AG08396 (cell line): ENCODE measurements around the gene ADAR.
A peak's percentile ranks its signal among the peaks of the same experiment; 100 is the strongest.

Experiments used
- DNase-seq: peaks from one replicate; pipeline ENCODE4 v3.0.0; 2012; ENCODE audit warnings: low spot score, mixed read lengths

The ADAR gene

GRCh38 chr1:154557248-154557938 is 50.6 kb downstream of the ADAR start:
- no peak for DNase-seq

- DNase-seq: peak; percentile 67
These were observed 51.6 kb downstream of the ADAR start for GRCh38 chr1:154556422-154556821.

- DNase-seq: no peak
These were observed 54.6 kb downstream of the ADAR start for GRCh38 chr1:154553056-154554030.

DNA sequence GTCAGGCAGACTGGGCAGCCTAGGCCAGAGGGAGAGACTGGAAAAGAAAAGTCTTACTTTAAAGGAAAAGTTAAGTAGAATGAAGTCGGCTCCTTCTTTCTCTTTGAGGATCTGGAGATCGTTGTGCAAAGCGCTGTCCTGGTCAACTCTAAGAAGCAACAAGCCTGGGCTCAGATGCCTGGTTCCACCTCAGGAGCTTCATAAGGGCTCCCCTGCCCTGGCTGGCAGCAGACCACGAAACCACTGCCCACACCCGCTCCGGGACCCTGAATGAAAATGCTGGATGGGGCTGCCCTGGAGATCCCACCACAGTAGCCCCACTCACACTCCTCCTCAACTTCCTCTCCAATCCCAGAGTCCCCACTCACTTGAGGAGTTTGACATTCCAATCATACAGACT is 56.0 kb downstream of the ADAR start:
- no peak for DNase-seq

GRCh38 chr1:154551474-154551873 is 56.5 kb downstream of the ADAR start:
- DNase-seq: no peak

- no peak for DNase-seq
These were observed 57.3 kb downstream of the ADAR start for GRCh38 chr1:154550657-154551056.

DNA sequence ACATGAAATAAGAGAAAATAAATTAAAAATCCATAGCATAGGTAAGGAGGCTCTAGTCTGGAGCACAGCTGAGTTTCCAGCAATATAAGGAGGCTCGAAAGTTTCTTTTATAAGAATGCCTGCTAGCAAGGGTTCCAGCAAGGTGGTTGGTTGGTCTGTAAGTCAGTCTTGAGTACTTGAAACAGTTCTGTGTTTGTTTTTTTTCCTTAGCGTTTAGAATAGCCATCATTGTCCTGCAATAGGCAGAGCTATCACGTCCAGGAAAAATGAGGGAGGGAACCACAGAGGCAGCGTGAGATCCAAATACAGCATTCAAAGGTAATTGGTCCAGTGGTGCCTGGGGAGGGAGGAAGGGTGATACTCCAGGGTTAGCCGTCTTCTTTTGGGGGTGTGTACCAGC is 57.9 kb downstream of the ADAR start:
- no peak for DNase-seq

- DNase-seq: no peak
These were observed 58.7 kb downstream of the ADAR start for GRCh38 chr1:154549202-154549770.

DNA sequence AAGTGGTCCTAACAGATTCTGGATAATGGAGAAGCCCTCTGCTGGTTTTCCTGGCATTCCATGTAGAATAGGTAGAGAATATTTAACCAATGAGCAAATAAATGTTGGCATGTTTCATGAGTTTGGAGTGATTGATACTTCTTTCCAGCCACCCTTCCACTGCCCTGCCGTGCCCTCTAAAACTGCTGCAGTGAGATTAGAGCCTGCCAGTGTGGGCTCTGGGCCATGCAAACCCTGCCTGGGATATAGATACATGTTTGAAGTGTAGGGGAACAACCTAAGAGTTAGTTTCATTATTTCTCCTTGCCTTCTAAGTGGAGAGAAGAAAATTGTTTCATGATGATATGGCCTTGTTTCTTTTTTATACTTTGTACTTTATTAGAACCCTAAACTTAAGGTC is 60.0 kb downstream of the ADAR start:
- no peak for DNase-seq

DNA sequence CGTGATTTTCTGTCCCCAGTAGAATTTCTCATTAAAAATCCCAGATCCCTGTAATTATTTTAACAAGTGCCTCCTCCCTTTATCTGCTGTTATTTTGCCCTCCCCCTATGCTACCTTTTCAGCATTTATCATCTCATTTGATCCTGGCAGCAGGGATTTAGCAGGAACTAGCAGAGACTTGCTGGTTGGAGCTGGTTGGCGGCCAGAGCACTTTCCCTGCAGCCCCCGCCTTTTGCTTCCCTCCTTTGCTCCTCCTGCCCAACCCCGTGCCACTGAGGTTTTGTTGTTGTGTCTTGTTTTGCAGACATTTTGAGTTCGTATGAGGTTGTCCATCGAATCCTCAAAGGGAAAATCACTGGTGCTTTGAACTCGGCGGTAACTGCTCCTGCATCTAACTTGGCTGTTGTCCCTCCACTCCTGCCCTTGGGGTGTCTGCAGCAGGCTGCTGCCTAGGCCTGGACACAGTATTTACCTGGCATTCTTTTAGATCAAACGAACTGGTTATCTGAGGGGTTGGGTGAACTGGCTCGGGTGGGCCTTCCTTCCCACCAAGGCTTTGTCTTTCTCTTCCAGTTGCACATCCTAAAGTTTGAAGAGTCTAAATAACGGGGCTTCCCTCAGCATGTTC is 60.8 kb downstream of the ADAR start:
- no peak for DNase-seq

DNA sequence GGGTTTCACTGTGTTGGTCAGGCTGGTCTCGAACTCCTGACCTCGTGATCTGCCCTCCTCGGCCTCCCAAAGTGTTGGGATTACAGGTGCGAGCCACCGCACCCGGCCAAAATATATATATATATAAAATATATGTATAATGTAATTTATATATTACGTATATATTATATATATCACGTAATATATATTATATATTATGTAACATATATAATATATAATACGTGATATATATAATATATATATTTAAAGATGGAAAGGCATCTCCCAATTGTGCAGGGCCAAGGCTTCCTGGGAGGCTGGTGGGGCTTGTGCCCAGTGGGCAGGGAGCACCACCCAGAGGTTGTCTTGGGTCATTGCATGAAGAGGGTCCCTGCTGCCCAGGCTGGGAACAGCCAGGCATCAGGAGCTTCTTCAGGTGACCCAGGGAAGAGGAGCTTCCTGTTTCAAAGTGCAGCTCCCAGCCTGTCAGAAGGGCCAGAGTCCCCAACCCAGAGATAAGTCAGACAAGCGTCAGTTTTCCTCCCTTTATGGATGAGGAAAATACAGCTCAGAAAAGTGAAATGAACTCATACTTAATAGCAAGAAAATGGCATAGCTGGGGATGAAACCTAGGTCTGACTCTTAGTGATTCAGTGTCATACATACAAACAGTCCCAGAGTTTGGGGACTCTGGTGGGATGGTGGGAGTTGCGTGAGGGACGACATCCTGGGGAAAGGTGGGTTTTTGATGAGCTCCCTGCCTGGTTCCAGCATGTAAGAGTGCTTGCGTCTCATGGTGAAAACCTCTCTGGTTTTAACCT is 61.5 kb downstream of the ADAR start:
- peak; percentile 83 for DNase-seq

DNA sequence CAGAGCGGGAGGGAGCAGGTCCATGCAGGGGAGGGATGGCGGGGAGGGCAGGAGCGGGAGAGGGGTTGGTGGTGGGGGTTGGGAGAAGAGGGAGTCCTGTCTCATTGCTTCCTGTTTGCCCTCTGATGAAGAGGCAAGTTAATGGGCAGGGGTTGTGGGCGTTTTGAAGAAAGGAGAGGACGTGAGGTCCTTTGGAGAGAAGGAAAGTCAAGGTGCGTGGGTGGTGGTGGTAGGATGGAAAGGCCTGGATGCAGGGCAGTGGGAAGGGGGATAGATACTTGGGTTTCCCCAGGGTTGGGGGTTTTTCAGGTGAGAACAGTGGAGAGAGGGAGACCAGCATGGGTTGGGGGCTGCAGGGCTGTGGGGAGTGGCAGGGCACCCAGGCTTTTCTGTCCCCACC is 66.8 kb downstream of the ADAR start:
- DNase-seq: no peak

- no peak for DNase-seq
These were observed 68.2 kb downstream of the ADAR start for GRCh38 chr1:154539486-154540483.

DNA sequence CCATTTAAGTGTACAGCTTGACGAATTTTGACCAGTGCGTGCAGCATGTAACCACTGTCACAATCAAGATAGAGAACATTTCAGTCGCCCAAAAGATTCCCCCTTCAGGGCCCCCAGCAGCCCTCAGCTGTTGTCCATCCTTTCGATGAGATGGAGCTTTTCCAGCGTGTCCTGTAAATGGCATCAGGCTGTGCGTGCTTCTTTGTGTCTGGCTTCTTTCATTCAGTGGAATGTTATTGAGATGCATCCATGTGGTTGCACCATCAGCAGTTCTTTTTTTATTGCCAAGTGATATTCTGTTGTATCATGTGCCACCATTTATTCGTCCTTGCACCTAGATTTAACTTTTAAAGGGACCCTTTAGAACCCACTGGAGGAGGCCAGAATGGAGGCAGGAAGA is 71.4 kb downstream of the ADAR start:
- DNase-seq: no peak

DNA sequence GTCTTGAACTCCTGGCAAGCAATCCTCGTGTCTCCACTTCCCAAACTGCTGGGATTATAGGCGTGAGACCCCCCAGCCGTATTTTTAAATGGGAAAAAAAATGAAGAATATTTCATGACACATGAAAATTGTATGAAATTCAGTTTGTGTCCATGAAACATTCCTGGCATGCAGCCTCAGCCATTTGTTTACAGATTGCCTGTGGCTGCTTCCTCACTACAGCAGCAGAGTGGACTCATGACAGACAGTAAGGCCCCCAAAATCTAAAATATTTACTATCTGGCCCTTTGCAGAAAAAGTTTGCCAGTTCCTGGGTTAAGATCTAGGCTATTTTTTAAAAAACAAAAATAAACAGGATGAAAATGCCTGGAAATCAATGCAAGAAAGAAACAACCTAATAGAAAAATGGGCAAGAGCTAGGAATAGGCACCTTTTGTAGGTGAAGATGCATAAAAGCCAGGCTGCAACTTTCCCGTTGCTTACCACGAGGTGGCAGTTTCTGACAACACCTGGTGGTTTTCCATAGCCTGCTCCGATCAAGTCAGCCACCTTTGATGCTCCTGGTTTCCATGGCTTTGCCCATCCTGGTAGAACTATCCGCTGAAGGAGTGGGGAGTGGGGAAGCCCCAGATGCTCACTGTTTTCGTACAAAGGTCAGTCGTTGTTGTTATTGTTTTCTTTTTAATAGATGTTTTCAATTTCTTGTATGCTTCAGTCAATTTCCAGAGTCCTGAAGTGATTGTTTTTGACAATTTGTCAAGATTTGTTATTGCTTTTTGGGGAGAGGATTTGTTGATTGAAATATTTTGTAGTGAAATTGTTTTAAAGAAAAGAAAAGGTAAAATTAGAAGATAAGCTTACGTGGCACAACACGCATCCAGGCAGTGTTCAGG is 73.8 kb downstream of the ADAR start:
- peak; percentile 35 for DNase-seq
